NCI-H187 (cell line): ENCODE measurements around the gene ABHD1.
"Not testable (repeated sequence)": the region's sequence is repeated elsewhere in the genome, so short reads cannot be mapped to it uniquely, and the experiment has no call there.

Source experiments
- DNase-seq, 2 experiments: peaks; one replicate each; lab custom pipeline; 2025; lab: John Stamatoyannopoulos, UW

The ABHD1 gene

GRCh38 chr2:27123302-27124150 lies at the start of gene ABHD1:
TSS of gene ABHD1 (plus strand) at chr2:27123815. CDS start at chr2:27123949, 134 bp downstream.
- peak in 1 of 2 experiments; percentile 8 for DNase-seq

GRCh38 chr2:27074738-27075565 lies 48.7 kb upstream of the ABHD1 start:
- DNase-seq: no peak

- DNase-seq: not testable (repeated sequence)
These were observed 48.1 kb upstream of the ABHD1 start for GRCh38 chr2:27075566-27075871.

GRCh38 chr2:27076323-27076722 lies 47.3 kb upstream of the ABHD1 start:
- DNase-seq: no peak

GRCh38 chr2:27077231-27077630 lies 46.4 kb upstream of the ABHD1 start:
- no peak for DNase-seq

- no peak for DNase-seq
These were observed 45.1 kb upstream of the ABHD1 start, which contains the start of gene EMILIN1 for GRCh38 chr2:27078267-27079194. TSS of gene EMILIN1 (plus strand) at chr2:27078615. CDS start at chr2:27079066, 451 bp downstream.

- DNase-seq: no peak
These were observed 44.1 kb upstream of the ABHD1 start for GRCh38 chr2:27079233-27080139.

GRCh38 chr2:27080140-27080469 lies 43.5 kb upstream of the ABHD1 start:
- DNase-seq: no peak

GRCh38 chr2:27080603-27080936 lies 43.0 kb upstream of the ABHD1 start:
- DNase-seq: no peak

- no peak for DNase-seq
These were observed 41.4 kb upstream of the ABHD1 start for GRCh38 chr2:27081984-27082772.

- DNase-seq: no peak
These were observed 40.7 kb upstream of the ABHD1 start for GRCh38 chr2:27082773-27083409.

GRCh38 chr2:27083410-27084296 lies 40.0 kb upstream of the ABHD1 start:
- no peak for DNase-seq

GRCh38 chr2:27084297-27085061 lies 39.1 kb upstream of the ABHD1 start:
- no peak for DNase-seq

GRCh38 chr2:27085062-27085672 lies 38.4 kb upstream of the ABHD1 start:
- no peak for DNase-seq

- DNase-seq: no peak
These were observed 37.9 kb upstream of the ABHD1 start for GRCh38 chr2:27085673-27086089.

GRCh38 chr2:27086090-27086723 lies 37.4 kb upstream of the ABHD1 start:
- DNase-seq: peak; percentile 87 to 97
